Choroid plexus epithelial cell (primary cell): ENCODE measurements around the gene PHF20.

Source experiments
- DNase-seq: peaks from one replicate; pipeline ENCODE4 v3.0.0-alpha.2; 2010; ENCODE audit warnings: low read depth
- H3K4me3 ChIP-seq: 2 replicates; pipeline ENCODE4 v1.5.1; 2011; ENCODE audit warnings: low read depth, mild to moderate bottlenecking, control low read depth, low read length, moderate library complexity
- CTCF ChIP-seq: conservative IDR thresholded peaks from 2 replicates; pipeline ENCODE4 v1.5.1; 2011; ENCODE audit warnings: low read depth, mild to moderate bottlenecking, control low read depth, inconsistent platforms, low read length, moderate library complexity

PHF20 gene

GRCh38 chr20:35823147-35823546, 51.3 kb downstream of the PHF20 start:
- TF ChIP-seq CTCF, result no peak
- DNase-seq, result no peak
- no peak overlapping the region for H3K4me3 ChIP-seq

- DNase-seq, result peak; percentile 24
- no peak overlapping the region for H3K4me3 ChIP-seq
- TF ChIP-seq CTCF, result no peak
Measured at GRCh38 chr20:35823937-35824336, 52.1 kb downstream of the PHF20 start.

DNA sequence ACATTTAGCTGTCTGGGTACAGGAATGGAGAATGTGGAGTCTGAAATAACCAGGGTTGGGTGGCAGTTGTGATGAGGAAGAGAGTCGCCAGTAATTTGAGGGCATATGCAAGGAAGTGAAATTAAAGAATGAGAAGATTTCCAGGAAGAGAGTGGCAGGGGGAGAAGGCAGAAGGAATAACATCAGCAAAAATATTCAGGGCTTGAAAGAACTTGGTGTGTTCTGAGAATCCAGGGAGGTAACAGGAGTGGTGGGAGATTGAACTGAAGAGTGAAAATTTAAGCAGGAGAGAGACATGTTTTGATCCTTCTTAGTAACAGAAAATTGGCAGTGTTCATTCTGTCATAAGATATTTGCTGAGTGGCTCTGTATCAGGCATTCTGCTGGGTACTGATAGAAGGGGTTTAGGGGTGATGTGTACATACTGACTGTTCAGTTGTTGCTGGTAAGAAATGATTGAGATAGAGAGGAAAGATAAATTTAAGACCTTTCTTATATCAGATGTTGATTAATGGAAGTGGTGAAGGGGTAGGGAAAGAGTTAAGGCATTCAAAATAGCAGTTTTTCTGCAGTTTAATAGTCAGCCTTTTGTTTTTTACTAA, 54.7 kb downstream of the PHF20 start:
- TF ChIP-seq CTCF, result no peak
- no peak for DNase-seq
- no peak overlapping the region for H3K4me3 ChIP-seq

DNA sequence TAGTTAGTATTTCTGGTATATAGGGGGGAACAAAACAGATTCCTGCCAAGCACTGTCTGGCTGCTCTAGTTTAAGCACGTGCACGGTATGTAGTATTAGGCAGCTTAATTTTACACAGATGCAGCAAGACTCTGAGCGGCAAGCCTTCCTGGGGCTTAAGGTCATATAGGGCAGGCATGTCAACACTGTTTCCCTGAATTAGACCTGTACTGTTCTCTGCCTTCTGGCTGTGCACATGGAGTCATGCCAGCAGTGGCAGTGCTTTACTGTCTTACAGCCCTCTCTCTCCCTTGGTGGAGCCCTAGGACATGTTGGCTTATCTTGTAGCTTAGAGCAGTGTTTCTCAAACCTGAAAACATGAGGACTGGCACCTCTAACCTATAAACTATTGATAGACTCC, 56.6 kb downstream of the PHF20 start:
- H3K4me3 ChIP-seq, result no peak overlapping the region
- peak; percentile 77 for DNase-seq
- no peak for TF ChIP-seq CTCF

GRCh38 chr20:35828916-35829315, 57.1 kb downstream of the PHF20 start:
- TF ChIP-seq CTCF, result no peak
- DNase-seq, result no peak
- no peak overlapping the region for H3K4me3 ChIP-seq

- no peak for TF ChIP-seq CTCF
- no peak for DNase-seq
Measured at GRCh38 chr20:35830264-35830663, 58.4 kb downstream of the PHF20 start.

DNA sequence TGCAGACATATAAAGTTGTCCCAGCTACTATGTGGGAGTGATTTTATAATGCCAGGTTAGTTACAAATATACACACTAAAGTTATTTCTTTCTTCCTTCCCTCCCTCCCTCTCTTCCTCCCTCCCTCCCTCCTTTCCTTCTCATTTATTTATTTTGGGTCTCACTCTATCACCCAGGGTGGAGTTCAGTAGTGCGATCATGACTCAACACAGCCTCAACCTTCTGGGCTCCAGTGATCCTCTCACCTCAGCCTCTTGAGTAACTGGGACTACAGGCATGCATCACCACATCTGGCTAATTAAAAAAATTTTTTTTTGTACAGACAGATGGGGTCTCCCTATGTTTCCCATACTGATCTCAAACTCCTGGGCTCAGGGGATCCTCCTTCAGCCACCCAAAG, 59.2 kb downstream of the PHF20 start:
- no peak for TF ChIP-seq CTCF
- peak; percentile 45 for DNase-seq
- H3K4me3 ChIP-seq, result no peak overlapping the region

More at GRCh38 chr20:35830264-35830663, 58.4 kb downstream of the PHF20 start:
- no peak overlapping the region for H3K4me3 ChIP-seq
